T-helper 17 cell (primary cell): ENCODE data around the gene CLDN1. TPM values are rescaled to one million over a fixed set of nuclear protein-coding genes. Genes with fewer than 3 reads are reported as not detected.

Source experiments
- ATAC-seq: fragments of 150-1000 bp; cut with Tn5 transposase; 2 replicates; pipeline ENCODE4 v1.10.0; 2021; ENCODE audit warnings: mild to moderate bottlenecking, moderate library complexity
- DNase-seq, 3 donors: peaks; one replicate each; pipeline versions ENCODE4 v3.0.0 to v3.0.0-alpha.2; 2020 to 2021
- H3K9me3 ChIP-seq: one replicate; pipeline ENCODE4 v1.7.0; 2013; ENCODE audit warnings: low read length, mild to moderate bottlenecking; ENCODE audit not compliant: control insufficient read depth, poor library complexity, severe bottlenecking
- H3K27ac Mint-ChIP-seq: one replicate; pipeline ENCODE4 v1.8.0; 2022; ENCODE audit warnings: mild to moderate bottlenecking, moderate library complexity, mixed read lengths
- H3K27me3 Mint-ChIP-seq: one replicate; pipeline ENCODE4 v1.8.0; 2022; ENCODE audit warnings: mixed read lengths
- H3K36me3 Mint-ChIP-seq: one replicate; pipeline ENCODE4 v1.8.0; 2022; ENCODE audit warnings: low read depth, mixed read lengths
- H3K4me1 Mint-ChIP-seq: one replicate; pipeline ENCODE4 v1.8.0; 2022; ENCODE audit warnings: mild to moderate bottlenecking, mixed read lengths
- H3K4me3 Mint-ChIP-seq: one replicate; pipeline ENCODE4 v1.8.0; 2022; ENCODE audit warnings: mild to moderate bottlenecking, moderate library complexity, mixed read lengths
- total RNA-seq, 4 donors: library from RNA in 2 of 4; stranded (reverse) in 2 of 4; gene quantifications; one replicate each; pipeline ENCODE4 v1.2.3 and lab custom pipeline; 2022 to 2026

CLDN1 gene, protein sequence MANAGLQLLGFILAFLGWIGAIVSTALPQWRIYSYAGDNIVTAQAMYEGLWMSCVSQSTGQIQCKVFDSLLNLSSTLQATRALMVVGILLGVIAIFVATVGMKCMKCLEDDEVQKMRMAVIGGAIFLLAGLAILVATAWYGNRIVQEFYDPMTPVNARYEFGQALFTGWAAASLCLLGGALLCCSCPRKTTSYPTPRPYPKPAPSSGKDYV
- total RNA-seq (not detected), total RNA-seq (lab: John Stamatoyannopoulos, UW) (0 to 0.35 reads per million in 2 donors)

DNA sequence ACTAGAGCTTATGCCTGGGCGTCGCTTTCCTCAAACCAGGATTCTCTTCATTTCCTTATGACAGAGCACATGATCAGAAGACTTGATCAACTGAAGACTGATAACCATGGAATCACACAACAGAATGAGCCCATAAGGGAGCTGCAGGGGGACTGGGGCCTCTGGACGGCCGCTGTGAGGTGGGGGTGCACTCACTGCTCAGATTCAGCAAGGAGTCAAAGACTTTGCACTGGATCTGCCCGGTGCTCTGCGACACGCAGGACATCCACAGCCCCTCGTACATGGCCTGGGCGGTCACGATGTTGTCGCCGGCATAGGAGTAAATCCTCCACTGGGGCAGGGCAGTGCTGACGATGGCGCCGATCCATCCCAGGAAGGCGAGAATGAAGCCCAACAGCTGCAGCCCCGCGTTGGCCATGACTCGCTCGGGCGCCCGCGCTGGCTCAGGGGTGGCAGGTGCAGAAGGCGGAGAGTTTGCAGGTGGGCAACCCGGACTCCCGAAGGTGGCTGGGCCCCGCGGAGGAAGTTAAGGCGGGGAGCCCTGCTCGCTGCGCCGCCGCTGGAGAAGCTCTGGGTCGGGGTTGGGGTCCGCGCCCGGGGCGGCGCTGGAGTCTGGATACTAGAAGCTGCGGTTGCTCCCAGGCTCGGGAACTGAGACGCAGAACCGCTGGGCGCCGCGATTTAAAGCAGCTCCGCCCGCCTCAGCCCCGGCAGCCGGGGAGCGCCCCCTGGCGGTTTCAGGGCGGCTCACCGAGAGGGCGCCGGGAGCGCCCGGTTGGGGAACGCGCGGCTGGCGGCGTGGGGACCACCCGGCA, at the start of gene CLDN1:
Gene CLDN1 (minus strand): TSS at position 658 of the 815 bp plus-strand sequence. CDS start 240 bp downstream, at position 418.
- H3K4me1 Mint-ChIP-seq, result peaks cover 13% of the 10 kb centered on the region
- no peaks in the 10 kb centered on the region for H3K9me3 ChIP-seq
- H3K27ac Mint-ChIP-seq, result peak within 1 kb of the TSS; percentile 39
- ATAC-seq, result peak; percentile 95
- peaks cover 5% of the 10 kb centered on the region for H3K36me3 Mint-ChIP-seq
- peak within 1 kb of the TSS; percentile 88 for H3K4me3 Mint-ChIP-seq
- DNase-seq, result peak; percentile 55 to 71 (median 67)
- H3K27me3 Mint-ChIP-seq, result peaks cover 74% of the 10 kb centered on the region

- Mint-ChIP-seq H3K27ac (no peak overlapping the region), H3K27me3 (peaks cover 6% of the 10 kb centered on the region), H3K4me3 (no peak overlapping the region), H3K36me3 (no peaks in the 10 kb centered on the region), H3K4me1 (peaks cover 2% of the 10 kb centered on the region)
- ATAC-seq (no peak), DNase-seq (no peak)
- no peaks in the 10 kb centered on the region for H3K9me3 ChIP-seq
Observed at GRCh38 chr3:190371152-190371551, 48.9 kb upstream of the CLDN1 start.

GRCh38 chr3:190370369-190370768, 48.1 kb upstream of the CLDN1 start:
- H3K27me3 Mint-ChIP-seq, result no peaks in the 10 kb centered on the region
- no peak overlapping the region for H3K27ac Mint-ChIP-seq
- ATAC-seq (no peak), DNase-seq (no peak)
- no peak overlapping the region for H3K4me3 Mint-ChIP-seq
- no peaks in the 10 kb centered on the region for H3K36me3 Mint-ChIP-seq
- peaks cover 2% of the 10 kb centered on the region for H3K4me1 Mint-ChIP-seq
- H3K9me3 ChIP-seq, result no peaks in the 10 kb centered on the region

DNA sequence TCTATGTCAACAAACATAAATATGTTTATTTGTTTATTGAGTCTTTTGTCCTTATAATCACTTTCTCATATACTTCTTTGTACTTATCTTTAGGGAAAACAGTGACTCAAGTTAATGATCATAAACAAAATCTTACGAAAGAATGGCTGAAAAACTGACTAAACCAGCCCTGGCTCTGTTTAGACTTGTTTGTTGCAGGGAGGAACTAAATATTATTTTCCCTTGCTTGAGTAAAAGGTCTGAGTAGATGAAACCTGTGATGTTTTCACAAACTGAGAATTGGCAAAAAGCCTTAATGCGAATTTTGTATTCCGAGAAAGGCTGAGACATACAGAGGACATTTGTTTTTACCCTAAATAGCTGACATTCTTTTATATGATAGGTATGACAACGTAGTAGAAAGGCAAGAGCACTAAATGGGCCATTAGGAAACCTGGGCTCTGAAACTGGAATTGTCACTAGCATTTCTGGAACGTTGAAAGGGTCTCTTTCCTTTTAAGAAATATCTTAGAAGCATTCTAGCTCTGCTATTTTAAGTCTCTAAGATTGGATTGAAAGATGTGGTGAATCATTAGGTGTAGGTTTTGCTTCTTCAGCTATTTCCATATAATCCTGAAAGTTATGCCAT, 47.5 kb upstream of the CLDN1 start:
- no peaks in the 10 kb centered on the region for H3K9me3 ChIP-seq
- H3K4me3 Mint-ChIP-seq, result no peak overlapping the region
- no peak for DNase-seq
- H3K36me3 Mint-ChIP-seq, result no peaks in the 10 kb centered on the region
- H3K4me1 Mint-ChIP-seq, result peaks cover 2% of the 10 kb centered on the region
- no peak overlapping the region for H3K27ac Mint-ChIP-seq
- no peak for ATAC-seq
- H3K27me3 Mint-ChIP-seq, result no peaks in the 10 kb centered on the region

- peaks cover 2% of the 10 kb centered on the region for H3K4me1 Mint-ChIP-seq
- H3K27ac Mint-ChIP-seq, result no peak overlapping the region
- ATAC-seq, result no peak
Observed at GRCh38 chr3:190368881-190369280, 46.6 kb upstream of the CLDN1 start.

GRCh38 chr3:190366133-190366532, 43.9 kb upstream of the CLDN1 start:
- DNase-seq (no peak), ATAC-seq (no peak)
- H3K9me3 ChIP-seq, result no peaks in the 10 kb centered on the region
- peaks cover 2% of the 10 kb centered on the region for H3K4me1 Mint-ChIP-seq
- no peak overlapping the region for H3K27ac Mint-ChIP-seq
- H3K27me3 Mint-ChIP-seq, result peaks cover 10% of the 10 kb centered on the region
- no peaks in the 10 kb centered on the region for H3K36me3 Mint-ChIP-seq
- no peak overlapping the region for H3K4me3 Mint-ChIP-seq

More at GRCh38 chr3:190368881-190369280, 46.6 kb upstream of the CLDN1 start:
- no peaks in the 10 kb centered on the region for H3K9me3 ChIP-seq
- DNase-seq, result no peak
- Mint-ChIP-seq H3K36me3 (no peaks in the 10 kb centered on the region), H3K4me3 (no peak overlapping the region), H3K27me3 (peaks cover 2% of the 10 kb centered on the region)

DNA sequence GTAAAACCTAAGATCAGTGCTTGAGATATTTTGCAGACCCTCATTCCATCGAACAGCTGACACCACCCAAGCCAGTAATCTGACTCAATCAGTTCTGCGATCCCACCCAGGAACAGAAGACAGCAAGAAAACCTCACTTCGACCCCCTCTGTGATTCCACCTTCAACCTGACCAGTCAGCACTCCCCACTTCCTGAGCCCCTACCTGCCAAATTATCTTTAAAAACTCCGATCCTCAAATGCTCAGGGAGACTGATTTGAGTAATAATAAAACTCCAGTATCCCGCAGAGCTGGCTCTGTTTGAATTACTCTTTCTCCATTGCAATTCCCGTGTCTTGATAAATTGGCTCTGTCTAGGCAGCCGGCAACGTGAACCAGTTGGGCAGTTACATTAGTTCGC, 40.0 kb upstream of the CLDN1 start:
- no peak overlapping the region for H3K4me3 Mint-ChIP-seq
- H3K36me3 Mint-ChIP-seq, result no peaks in the 10 kb centered on the region
- H3K27me3 Mint-ChIP-seq, result peaks cover 18% of the 10 kb centered on the region
- no peak for ATAC-seq
- H3K27ac Mint-ChIP-seq, result no peak overlapping the region
- DNase-seq, result no peak
- peaks cover 4% of the 10 kb centered on the region for H3K4me1 Mint-ChIP-seq
- no peaks in the 10 kb centered on the region for H3K9me3 ChIP-seq

DNA sequence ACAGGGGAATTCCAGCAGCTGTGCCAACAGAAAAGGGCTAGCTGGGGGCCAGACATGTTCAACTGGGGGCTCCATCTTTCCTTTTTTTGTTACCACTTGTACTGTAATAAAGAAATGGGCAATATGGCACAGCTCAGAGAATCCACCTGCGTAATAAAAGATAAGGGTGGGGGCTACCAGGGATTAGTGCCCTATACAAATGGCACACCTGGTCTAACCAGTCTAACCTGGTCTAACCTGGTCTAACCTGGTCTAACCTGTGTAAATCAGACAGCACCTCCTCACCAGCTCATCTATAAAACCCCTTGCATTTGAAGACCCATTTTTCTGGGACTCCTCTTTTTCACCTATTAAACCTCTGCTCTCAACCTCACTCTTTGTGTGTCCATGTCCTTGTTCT, 39.5 kb upstream of the CLDN1 start:
- H3K9me3 ChIP-seq, result no peaks in the 10 kb centered on the region
- Mint-ChIP-seq H3K4me1 (peaks cover 4% of the 10 kb centered on the region), H3K27ac (no peak overlapping the region), H3K36me3 (no peaks in the 10 kb centered on the region), H3K27me3 (peaks cover 21% of the 10 kb centered on the region), H3K4me3 (no peak overlapping the region)
- ATAC-seq, result no peak
- no peak for DNase-seq

GRCh38 chr3:190360228-190360627, 38.0 kb upstream of the CLDN1 start:
- ATAC-seq (no peak), DNase-seq (no peak)
- peaks cover 21% of the 10 kb centered on the region for H3K27me3 Mint-ChIP-seq
- no peaks in the 10 kb centered on the region for H3K9me3 ChIP-seq
- H3K36me3 Mint-ChIP-seq, result no peaks in the 10 kb centered on the region
- no peak overlapping the region for H3K4me3 Mint-ChIP-seq
- H3K27ac Mint-ChIP-seq, result no peak overlapping the region
- H3K4me1 Mint-ChIP-seq, result peaks cover 4% of the 10 kb centered on the region

DNA sequence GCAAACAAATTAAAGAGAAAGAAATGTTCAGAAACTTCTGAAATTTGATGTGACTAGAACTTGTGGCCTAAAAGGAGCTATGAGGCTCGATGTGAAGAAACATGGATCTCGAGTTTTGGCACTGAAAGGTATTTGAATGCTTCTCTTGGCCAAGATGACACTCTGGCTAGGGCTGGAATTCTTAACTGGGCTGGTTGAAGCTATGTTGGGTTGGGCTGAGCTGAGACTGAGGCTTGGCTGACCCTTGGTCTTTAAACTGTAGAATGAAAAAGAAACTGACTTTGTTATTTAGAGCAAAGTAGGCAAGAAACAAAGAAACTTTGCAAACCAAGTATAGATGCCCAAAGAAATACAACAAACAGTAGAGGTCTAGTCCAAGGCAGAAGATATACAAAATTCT, 37.6 kb upstream of the CLDN1 start:
- Mint-ChIP-seq H3K27me3 (peaks cover 21% of the 10 kb centered on the region), H3K27ac (no peak overlapping the region), H3K4me3 (no peak overlapping the region), H3K4me1 (peaks cover 4% of the 10 kb centered on the region), H3K36me3 (no peaks in the 10 kb centered on the region)
- DNase-seq (no peak), ATAC-seq (no peak)
- H3K9me3 ChIP-seq, result no peaks in the 10 kb centered on the region

DNA sequence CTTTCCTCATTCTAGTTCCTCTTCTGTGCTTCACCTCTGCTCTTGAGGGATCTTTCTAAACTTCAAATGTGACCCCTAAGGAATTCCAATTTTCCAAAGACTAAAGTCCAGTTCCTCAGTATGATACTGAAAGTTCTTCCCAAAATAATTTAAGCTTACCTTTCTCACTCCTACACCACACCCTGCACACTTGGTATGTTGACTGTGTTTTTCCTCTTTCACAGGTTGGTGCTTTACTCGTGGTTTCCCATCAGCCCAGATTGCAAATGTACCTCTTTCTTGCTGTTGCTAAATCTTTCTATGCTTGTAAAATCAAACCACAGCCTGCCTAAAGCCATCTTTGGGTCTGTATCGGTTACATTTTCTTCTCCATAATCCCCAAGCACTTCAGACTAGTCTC, 35.2 kb upstream of the CLDN1 start:
- no peak for ATAC-seq
- no peaks in the 10 kb centered on the region for H3K36me3 Mint-ChIP-seq
- no peak overlapping the region for H3K4me3 Mint-ChIP-seq
- DNase-seq, result no peak
- H3K4me1 Mint-ChIP-seq, result peaks cover 4% of the 10 kb centered on the region
- peaks cover 16% of the 10 kb centered on the region for H3K27me3 Mint-ChIP-seq
- H3K9me3 ChIP-seq, result no peaks in the 10 kb centered on the region
- no peak overlapping the region for H3K27ac Mint-ChIP-seq

DNA sequence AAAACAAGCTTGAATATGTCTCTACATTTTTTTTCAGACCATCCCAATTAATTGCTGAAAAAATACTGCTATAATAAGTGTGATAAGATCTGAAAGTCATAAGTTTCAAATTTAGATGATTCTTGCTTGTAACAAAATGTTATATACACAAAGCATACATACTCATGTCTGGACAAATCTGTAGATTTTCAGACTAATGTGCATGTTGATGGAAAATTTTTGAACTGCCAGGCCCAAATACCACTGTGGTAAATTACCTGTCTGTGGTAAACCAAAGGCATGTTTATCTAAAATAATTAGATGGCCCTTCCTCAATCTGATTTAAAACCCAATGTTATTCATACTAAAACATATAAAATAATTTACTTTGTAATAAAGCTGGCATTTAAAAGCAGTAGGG, 34.0 kb upstream of the CLDN1 start:
- Mint-ChIP-seq H3K4me1 (peaks cover 4% of the 10 kb centered on the region), H3K27ac (no peak overlapping the region), H3K27me3 (peaks cover 11% of the 10 kb centered on the region), H3K4me3 (no peak overlapping the region), H3K36me3 (no peaks in the 10 kb centered on the region)
- no peaks in the 10 kb centered on the region for H3K9me3 ChIP-seq
- DNase-seq (no peak), ATAC-seq (no peak)

DNA sequence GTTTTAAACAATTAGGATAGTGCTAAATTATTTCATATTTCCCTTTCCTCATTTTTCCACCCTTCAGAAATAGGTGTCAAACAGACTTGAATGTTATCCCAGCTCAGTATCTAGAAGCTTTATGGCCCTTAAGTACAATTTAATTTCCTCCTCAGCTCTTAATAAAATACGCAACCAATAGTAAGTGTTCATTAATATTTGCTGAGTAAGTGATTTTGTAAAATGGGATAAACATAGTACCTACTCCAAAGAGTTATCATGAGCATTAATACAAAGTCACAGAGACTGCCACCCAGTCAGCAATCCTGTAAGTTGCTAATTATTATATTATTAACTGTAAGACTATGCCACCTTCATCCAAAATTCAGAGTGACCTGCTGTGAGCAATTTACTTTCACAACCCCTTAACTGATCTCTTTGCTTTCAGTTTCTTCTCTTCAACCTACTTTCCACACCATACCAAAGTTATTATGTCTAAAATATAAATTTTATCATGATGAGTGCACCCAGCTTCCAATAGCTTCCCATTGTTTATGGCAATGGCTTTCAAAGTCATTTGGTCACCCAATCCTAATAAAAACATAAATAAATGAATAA, 30.7 kb upstream of the CLDN1 start:
- peaks cover 10% of the 10 kb centered on the region for H3K27me3 Mint-ChIP-seq
- no peak for ATAC-seq
- H3K4me3 Mint-ChIP-seq, result no peak overlapping the region

More for the DNA sequence above, 30.7 kb upstream of the CLDN1 start:
- Mint-ChIP-seq H3K36me3 (no peaks in the 10 kb centered on the region), H3K27ac (no peak overlapping the region), H3K4me1 (no peaks in the 10 kb centered on the region)
- no peak for DNase-seq
- H3K9me3 ChIP-seq, result no peaks in the 10 kb centered on the region
